GM18508 (cell line): ENCODE measurements around the gene PLP2.
"Not testable (repeated sequence)": the region's sequence is repeated elsewhere in the genome, so short reads cannot be mapped to it uniquely, and the experiment has no call there.

Experiments used
- ATAC-seq: cut with Tn5 transposase; IDR thresholded peaks from one replicate; pipeline ENCODE4 v1.9.1; 2021; ENCODE audit warnings: moderate number of reproducible peaks; ENCODE audit not compliant: insufficient read depth, unreplicated experiment

Gene PLP2

DNA sequence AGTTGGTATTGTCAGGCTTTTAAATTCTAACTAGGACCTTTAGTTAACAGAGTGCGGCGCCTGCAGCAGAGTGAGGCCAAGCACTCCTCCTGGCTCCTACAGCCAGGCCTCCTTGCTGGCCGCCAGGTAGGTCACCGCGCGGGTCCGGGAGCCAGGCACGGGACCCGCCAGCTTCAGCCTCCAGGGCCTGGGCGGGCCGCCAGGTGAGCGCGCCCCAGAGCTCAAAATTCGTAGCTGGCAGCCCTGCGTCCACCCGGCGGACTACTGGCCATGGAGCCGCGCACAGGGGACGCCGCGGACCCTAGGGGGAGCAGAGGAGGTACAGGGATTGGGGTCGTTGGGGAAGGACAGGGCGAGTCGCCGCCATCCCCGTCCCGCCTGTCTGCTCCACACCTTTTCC lies 9.1 kb upstream of the PLP2 start, which contains the start of gene MAGIX:
Gene MAGIX, plus strand, starts transcription at position 139 of the 400 bp plus-strand sequence. Its CDS starts 132 bp downstream, at position 271.
- no peak for ATAC-seq

DNA sequence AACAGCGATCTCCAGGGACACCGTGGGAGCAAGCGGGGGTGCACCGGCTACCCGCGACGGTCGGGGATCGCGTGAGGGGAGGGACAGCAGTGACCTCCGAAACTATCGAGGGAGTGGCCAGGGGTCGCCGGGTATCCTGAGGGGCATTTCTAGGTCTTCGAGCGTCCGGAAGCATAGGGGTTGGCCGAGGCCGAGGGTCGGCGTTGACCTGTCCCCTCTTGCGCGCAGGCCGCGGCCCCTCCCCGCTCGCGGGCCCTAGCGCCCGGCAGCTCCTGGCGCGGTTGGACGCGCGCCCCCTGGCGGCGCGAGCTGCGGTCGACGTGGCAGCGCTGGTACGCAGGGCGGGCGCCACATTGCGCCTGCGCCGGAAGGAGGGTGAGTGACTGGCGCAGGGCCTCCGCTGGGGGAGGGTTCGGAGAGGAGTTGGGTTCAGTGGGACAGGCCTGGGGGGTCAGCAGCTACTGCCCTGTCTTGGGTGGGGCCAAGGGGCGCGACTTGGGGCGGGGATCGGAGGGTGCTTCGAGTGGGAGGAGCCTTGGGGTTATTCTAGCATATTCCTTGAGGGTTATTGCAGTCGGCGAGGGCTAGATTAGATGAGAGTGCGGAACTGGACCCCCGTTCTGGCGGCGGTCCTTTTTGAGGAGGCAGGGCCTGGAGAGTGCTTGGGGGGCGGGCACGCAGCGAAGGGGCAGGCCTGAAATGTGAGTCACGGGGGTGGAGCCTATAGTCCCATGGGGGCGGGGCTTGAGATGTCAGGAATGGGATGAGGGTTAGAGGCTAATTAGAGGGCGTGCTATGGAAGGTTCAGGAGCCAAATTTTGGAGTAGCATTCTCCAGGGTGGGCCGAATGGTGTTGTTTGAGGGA lies 7.9 kb upstream of the PLP2 start:
- no peak for ATAC-seq

DNA sequence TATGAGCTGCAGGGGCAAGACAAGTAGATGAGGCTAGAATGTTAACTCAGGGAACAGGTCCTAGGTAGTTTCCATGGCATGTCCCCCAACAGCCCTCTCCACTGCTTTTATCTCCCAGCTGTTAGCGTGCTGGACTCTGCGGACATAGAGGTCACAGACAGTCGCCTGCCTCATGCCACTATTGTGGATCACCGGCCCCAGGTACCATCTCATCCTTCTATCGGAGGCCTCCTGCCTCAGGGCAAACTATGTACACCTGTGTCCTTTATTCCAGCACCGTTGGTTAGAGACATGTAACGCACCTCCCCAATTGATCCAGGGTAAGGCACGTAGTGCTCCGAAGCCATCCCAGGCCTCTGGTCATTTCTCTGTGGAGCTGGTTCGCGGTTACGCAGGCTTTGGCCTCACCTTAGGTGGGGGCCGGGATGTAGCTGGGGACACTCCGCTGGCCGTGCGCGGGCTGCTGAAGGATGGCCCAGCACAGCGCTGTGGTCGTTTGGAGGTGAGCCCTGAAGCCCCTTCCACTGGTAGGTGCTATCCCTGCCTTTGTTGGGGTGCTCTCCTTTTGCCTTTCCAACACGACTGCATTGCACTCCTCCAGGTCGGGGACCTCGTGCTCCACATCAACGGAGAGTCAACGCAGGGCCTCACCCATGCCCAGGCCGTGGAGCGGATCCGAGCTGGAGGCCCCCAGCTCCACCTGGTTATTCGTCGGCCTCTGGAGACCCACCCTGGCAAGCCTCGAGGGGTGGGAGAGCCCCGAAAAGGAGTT lies 6.9 kb upstream of the PLP2 start:
- ATAC-seq, result no peak

GRCh38 chrX:49165901-49166881 lies 5.5 kb upstream of the PLP2 start:
- ATAC-seq, result no peak

- no peak for ATAC-seq
Observed at GRCh38 chrX:49166914-49167739, 4.6 kb upstream of the PLP2 start.

DNA sequence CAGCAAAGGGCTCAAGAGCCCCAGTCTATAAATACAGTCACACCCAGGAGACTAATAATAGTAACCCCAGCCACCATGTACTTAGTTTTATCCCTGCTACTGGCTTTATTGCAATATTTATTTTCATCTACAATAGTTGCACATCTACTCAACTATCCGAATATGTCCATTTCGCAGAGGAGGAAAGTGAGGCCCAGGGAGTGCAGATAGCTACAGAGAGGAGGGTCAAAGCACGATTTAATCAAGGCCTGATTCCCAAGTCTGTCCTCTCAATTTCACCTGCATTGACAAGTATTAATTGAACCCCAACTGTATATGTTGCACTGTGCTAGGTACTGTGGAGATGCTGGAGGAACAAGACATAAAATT lies 4.0 kb upstream of the PLP2 start:
- no peak for ATAC-seq

DNA sequence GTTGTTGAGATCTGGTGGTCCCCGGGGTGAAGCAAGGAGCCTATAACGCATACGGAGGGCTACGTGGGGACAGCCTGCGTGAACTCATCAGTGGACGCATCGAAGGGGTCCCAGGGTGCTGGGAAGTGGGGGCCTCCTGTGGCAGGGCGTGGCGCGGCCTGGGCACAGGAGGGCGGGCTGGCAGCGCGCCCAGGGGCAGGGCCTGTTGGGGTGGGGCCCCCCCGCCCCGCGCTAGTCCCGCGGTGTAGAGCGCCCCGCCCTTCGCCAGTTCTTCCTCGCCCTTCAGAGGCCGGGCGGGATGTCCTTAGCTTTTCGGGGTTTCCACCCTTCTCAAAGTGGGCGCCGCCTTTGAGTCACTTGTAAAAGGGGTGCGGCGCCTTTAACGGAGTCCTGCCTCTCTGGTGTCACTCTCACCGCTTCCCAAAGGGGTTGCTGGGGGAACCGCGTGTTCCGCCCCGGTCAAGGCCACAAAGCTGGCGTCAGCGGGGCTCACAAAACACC lies 632 bp downstream of the PLP2 start:
- ATAC-seq, result no peak

- not testable (repeated sequence) for ATAC-seq
Observed at GRCh38 chrX:49173544-49173943, 1.8 kb downstream of the PLP2 start.

GRCh38 chrX:49174723-49175122 lies 3.0 kb downstream of the PLP2 start:
- ATAC-seq, result no peak

DNA sequence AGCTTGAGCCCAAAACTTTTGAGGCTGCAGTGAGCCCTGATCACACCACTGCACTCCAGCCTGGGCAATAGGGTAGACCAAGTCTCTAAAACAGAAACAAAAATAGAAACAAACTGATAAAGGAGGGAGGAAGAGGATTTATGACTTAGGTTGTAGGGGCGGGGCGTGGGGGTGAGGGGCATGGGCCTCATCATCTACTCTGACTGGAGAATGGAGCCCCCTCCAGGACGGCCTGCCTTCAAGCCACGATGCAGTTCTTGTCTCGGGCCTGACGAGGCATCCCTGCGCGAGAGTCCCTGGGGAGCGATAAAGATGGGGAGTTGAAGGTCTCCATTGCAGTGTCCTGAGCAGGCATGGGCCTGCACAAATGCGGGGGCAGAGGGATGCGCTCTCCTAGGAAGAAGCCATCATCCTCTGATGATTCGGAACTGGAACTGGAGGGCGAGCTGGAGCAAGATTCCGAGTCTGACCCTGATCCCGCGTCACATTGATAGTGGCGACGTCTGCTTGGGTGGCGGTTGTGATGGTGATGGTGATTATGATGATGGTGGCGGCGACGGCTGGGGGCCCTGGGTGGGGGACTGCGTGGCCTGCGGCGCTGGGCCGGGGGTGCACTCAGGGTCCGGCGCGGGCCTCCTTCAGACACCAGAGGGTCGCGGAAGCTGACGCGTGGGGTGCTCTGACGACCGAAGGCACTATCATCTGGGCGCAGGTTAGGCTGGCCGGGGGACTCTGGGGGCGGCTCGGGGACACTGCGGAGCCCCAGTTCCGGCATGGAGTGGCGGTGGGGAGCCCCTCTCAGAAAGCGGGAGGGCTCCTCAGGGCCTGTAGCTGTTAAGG lies 4.0 kb downstream of the PLP2 start:
- ATAC-seq, result no peak

DNA sequence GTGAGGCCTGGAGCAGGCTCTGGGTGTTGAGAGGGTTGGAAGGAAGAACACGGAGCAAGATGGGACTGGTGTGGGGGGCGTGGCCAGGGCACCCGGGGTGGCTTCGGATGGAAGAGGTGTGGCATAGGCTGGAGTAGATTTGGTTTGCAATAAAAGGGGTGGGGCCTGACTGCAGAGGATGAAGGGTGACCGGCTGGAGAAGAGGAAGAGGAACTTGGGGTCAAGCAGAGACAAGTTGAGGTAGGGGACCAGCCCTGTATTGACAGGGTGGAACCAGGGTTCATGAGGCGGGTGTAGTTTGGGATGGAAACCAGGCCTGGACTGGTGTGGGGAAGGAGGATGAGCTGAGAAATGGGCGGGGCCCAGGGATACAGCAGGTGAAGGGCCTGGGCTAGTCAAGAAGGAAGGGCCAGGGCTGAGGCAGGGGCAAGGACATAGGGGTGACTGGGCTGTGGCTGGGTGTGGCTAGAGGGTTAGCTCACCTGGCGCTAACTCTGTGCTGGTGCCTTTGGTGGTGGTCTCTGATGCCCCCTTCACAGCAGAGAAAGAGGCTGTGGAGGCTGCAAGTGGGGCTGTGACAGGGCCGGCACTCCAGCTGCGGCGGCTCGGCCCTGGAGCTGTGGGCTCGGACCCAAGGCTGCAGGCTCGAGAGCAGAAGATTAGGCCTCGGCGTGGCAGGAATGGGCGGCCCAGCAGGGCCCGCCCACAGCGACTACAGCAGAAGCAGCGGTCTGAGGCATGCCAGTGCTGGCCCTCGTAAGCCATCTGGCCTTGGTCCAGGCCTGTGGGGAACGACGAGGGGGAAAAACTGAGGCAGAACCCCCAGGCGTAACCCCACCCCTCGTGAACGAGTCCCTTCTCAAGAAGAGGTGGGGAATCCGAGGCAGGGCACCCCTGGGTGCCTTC lies 5.0 kb downstream of the PLP2 start:
- no peak for ATAC-seq

DNA sequence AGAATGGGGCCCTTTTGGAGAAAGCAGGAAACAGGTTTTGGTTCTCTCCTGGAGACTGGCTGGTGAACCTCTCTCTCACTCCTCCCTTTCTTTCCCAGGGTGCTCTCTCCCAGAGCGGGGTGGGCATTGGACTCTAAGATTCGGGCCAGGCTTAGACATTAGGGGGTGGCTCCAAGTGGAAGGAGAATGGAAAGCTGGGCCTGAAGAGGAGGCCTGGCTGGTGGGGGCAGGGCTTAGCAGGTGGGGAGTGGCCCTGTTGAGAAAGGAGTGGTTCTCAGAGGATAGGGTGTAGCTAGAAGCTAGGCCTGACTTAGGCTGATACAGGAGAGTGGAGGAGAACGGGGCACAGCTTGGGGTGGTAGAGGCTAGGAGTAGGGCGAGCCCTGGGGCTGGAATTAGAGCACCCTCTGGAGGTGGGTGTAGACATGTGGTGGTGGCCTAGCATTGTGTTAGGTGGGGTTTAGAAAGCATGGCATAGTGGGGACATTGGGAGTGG lies 5.7 kb downstream of the PLP2 start:
- ATAC-seq, result no peak

GRCh38 chrX:49177873-49178480 lies 6.3 kb downstream of the PLP2 start:
- ATAC-seq, result no peak

DNA sequence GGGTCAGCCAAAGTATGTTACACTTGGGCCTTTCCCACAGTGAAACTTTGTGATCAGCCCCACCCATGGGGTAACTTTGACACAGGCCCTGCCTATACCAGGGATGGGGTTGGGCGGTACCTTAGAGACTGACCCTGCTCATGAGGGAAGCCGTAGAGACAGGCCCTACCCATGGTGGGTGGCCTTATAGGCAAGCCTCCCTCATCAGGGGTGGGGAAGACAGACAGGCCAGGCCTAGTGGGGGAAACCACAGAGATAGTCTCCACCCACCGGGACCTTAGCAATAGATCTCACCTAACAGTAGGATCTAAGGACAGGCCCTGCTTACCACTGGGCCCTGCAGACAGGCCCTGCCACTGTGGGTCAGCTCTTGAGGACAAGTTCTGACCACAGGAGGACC lies 6.8 kb downstream of the PLP2 start:
- ATAC-seq, result no peak

DNA sequence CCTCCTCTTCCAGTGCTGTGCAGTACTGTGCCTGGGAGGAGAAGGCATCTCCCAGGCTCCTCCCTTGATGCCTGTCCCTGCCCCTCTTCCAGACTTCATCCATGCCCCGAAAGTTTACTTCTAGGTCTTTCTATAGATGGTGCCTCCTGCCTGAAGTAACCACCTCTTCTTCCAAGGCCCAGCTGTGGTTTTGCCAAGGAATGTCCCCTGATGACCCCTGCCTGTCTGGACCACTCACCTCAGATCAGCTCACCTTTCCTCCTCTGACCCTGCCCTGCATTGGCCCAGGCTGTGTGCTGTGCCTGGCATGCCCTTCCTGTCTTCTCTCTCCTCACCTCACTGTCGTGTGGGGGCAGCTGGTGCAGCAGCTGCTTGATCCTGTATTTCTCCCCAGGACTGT lies 7.7 kb downstream of the PLP2 start:
- no peak for ATAC-seq

DNA sequence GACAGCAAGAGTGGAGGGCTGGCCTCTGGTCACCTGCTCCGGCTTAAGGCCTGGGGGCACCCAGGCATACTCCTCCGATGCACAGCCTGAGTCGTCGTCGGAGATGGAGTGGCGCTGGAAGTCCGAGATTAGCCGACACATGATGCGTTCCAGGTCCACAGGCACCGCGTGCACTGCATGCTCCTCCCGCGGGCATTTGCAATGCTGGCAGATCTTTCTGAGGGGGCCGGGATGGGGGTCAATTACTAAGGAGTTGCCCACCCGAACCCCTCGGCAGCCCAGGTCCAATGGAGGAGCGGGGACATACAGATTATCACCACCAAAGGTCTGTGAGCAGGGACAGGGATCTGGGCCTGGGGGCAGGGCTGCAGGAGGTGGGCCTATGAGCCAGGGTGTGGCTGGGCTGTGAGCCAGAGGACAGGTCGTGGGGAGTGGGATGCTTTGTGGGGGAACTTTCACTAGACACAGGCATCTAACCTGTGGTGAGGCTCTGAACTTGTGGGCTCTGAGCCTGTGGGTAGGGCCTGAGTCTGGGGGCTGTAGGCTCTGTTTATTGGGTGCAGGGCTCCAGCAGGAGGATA lies 12.1 kb downstream of the PLP2 start:
- ATAC-seq, result no peak
